Osteocyte (in vitro differentiated cells): ENCODE results near the gene MOB3A. TPM values are rescaled to one million over a fixed set of nuclear protein-coding genes. Genes with fewer than 3 reads are reported as not detected.

Experiments
- DNase-seq: peaks from one replicate; pipeline ENCODE4 v3.0.0; 2021; ENCODE audit warnings: mixed read lengths; ENCODE audit not compliant: unreplicated experiment; ENCODE audit errors: extremely low spot score
- H3K27ac Mint-ChIP-seq: one replicate; pipeline ENCODE4 v1.8.0; 2021; ENCODE audit warnings: mild to moderate bottlenecking, mixed read lengths; ENCODE audit not compliant: unreplicated experiment
- H3K27me3 Mint-ChIP-seq: one replicate; pipeline ENCODE4 v1.8.0; 2021; ENCODE audit warnings: mixed read lengths; ENCODE audit not compliant: unreplicated experiment
- H3K36me3 Mint-ChIP-seq: one replicate; pipeline ENCODE4 v1.8.0; 2021; ENCODE audit warnings: mixed read lengths; ENCODE audit not compliant: unreplicated experiment
- H3K4me1 Mint-ChIP-seq: one replicate; pipeline ENCODE4 v1.8.0; 2021; ENCODE audit warnings: mixed read lengths; ENCODE audit not compliant: unreplicated experiment
- H3K4me3 Mint-ChIP-seq: one replicate; pipeline ENCODE4 v1.8.0; 2021; ENCODE audit warnings: mild to moderate bottlenecking, moderate library complexity, mixed read lengths; ENCODE audit not compliant: unreplicated experiment
- H3K9me3 Mint-ChIP-seq: one replicate; pipeline ENCODE4 v1.8.0; 2021; ENCODE audit warnings: mixed read lengths; ENCODE audit not compliant: unreplicated experiment
- total RNA-seq: library from RNA; stranded (reverse); gene quantifications from 2 replicates; pipeline ENCODE4 v1.2.1, GENCODE V29; 2021
- TF ChIP-seq, protein P1 (sequence below): fragments of 200-600 bp; sonication (generic); IDR thresholded peaks from 2 replicates; pipeline ENCODE4 v1.5.0; 2021; ENCODE audit warnings: antibody characterized with exemption, mild to moderate bottlenecking, moderate library complexity

The MOB3A gene
- total RNA-seq, 1 donor from 2014 or later: 50.6 TPM

DNA sequence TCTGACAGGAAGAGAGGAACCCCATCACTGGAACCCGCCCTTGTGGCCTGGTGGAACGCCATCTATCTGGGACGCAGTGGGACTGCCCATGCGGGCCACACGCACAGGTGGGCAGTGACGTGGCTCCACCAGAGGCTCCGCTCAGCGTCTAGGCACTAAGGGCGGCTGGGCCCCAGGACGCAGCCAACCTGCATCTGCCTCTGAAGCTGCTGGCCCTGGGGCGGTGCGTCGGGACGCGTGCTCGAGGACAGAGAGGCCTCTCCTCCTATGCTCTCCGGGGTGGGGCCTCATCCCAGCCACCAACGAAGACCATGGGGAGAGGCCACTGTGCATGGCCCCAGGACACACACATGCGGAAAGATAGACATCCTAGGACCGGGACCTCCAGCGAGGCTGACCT, 18.7 kb upstream of the MOB3A start:
- TF ChIP-seq, protein P1, sequence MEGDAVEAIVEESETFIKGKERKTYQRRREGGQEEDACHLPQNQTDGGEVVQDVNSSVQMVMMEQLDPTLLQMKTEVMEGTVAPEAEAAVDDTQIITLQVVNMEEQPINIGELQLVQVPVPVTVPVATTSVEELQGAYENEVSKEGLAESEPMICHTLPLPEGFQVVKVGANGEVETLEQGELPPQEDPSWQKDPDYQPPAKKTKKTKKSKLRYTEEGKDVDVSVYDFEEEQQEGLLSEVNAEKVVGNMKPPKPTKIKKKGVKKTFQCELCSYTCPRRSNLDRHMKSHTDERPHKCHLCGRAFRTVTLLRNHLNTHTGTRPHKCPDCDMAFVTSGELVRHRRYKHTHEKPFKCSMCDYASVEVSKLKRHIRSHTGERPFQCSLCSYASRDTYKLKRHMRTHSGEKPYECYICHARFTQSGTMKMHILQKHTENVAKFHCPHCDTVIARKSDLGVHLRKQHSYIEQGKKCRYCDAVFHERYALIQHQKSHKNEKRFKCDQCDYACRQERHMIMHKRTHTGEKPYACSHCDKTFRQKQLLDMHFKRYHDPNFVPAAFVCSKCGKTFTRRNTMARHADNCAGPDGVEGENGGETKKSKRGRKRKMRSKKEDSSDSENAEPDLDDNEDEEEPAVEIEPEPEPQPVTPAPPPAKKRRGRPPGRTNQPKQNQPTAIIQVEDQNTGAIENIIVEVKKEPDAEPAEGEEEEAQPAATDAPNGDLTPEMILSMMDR: no peak
- no peak overlapping the region for H3K4me3 Mint-ChIP-seq

DNA sequence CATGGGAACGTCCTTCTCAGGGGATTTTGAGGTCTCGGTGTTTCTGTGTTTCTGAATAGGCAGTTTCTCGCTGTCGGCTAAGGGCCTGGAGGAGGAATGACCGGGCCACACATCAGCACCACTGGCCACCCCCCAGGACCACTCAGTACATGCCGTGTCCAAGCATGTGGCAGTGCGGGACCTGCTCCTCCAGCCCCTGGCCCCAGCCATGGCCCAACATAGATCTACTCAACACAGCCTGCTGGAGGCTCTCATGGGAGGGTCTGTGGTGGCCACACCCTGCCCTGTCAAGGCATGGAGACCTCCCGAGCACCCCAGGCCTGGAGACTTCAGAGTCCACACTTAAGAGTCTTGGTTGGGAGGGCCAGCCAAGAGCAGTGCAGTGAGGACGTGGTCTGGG, 18.1 kb upstream of the MOB3A start:
- Mint-ChIP-seq H3K36me3 (peaks cover 35% of the 10 kb centered on the region), H3K4me3 (no peak overlapping the region), H3K9me3 (no peaks in the 10 kb centered on the region), H3K27me3 (no peaks in the 10 kb centered on the region), H3K4me1 (peaks cover 4% of the 10 kb centered on the region), H3K27ac (no peak overlapping the region)
- no peak for DNase-seq
- TF ChIP-seq, protein P1: no peak

More for the DNA sequence above, 18.7 kb upstream of the MOB3A start:
- H3K9me3 Mint-ChIP-seq: no peaks in the 10 kb centered on the region
- H3K36me3 Mint-ChIP-seq: peaks cover 35% of the 10 kb centered on the region
- peaks cover 4% of the 10 kb centered on the region for H3K4me1 Mint-ChIP-seq
- DNase-seq: no peak
- no peak overlapping the region for H3K27ac Mint-ChIP-seq
- H3K27me3 Mint-ChIP-seq: no peaks in the 10 kb centered on the region

DNA sequence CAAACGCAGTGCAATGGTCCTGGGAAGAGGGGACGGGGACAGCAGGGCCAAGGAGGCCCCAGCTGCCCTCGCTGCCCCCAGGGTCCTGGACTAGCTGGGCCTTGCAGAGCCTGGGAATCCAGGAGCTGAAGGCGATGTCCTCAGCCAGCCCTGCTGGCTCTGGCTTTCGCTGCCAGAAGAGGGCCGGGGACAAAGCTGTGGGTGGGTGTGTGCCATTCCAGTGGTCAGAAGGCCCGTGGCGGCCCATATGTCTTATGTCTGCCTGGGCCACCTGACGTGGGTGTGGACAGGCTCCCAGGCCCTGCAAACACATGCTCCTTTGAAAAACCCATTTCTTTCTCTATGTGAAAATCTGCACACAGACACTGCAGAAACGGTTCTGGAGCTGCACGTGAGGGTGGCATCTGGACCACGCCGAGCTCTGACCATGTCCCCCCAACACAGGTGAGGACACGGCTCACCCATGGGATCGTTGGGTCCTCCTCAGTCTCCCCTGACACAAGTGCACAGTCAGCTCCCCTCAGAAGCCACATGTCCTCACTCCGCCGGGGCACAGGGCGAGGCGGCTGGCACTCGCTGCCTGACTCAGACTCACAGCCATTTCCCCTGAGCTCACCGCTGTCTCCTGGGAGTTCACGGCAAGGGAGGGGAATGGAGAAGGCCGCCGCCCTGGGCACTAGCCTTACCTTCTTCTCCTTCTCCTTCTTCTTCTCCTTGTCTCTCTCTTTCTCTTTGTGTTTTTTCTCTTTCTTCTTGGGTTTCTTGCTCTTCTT, 17.5 kb upstream of the MOB3A start:
- TF ChIP-seq, protein P1: no peak
- Mint-ChIP-seq H3K36me3 (peaks cover 35% of the 10 kb centered on the region), H3K4me1 (peaks cover 4% of the 10 kb centered on the region), H3K4me3 (no peak overlapping the region), H3K27ac (no peak overlapping the region), H3K27me3 (no peaks in the 10 kb centered on the region), H3K9me3 (no peaks in the 10 kb centered on the region)
- DNase-seq: no peak

DNA sequence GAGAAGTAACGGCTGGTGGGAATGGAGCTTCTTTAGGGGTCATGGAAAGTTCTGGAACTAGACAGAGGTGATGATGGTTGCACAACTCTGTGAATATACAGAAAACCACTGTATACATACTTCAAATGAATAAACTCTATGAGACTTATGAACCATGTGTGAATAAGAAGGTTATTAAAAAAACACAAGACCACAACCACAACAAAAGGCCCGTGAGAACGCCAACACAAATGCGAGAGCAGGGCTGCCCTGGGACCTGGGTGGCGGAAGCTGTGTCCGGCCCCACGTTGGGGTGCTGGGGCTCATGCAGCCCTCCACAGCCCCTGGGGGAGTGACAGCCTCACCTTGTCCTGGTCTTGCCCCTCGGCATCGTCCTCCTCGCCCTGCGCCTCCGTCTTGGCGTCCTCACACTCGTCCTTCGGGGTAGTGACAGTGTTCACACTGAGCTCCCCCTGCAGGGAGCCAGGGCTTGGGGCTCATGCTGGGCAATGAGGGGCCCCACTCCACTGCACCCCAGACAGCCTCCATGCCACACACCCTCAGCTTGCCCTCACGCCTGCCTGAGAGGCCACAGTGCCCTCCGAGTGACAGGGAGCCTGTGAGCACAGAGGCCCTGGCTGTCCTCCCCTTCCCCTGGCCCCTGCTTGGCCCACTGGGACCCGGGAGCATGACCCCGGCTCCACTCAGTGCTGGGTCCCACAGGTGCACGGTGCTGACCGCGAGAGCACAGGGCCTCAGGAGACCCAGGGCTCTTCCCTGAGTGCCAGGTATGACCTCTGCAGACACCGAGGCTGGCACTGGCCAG, 16.6 kb upstream of the MOB3A start:
- Mint-ChIP-seq H3K4me1 (peaks cover 4% of the 10 kb centered on the region), H3K27ac (no peak overlapping the region), H3K4me3 (no peak overlapping the region), H3K9me3 (no peaks in the 10 kb centered on the region), H3K27me3 (no peaks in the 10 kb centered on the region), H3K36me3 (peaks cover 33% of the 10 kb centered on the region)
- TF ChIP-seq, protein P1: no peak
- DNase-seq: no peak

DNA sequence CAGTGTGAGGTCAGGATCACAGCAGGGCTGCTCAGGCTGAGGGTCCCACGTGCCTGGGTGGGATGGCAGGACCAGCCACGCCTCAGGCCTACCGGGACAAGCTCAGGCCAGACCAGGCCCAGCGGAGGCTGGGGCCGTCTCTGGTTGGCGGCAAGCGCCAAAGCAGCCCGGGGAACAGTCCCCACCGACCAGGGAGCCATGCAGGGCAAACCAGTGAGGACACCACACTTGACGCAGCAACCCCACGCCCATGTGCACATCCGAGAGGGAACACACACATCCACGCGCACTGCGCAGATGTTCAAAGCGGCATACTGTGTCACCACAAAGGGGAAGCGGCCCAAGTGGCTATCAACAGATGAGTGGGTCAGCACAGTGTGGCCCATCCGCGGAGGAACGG, 15.8 kb upstream of the MOB3A start:
- Mint-ChIP-seq H3K27me3 (no peaks in the 10 kb centered on the region), H3K4me1 (peaks cover 4% of the 10 kb centered on the region), H3K27ac (no peak overlapping the region), H3K36me3 (peaks cover 37% of the 10 kb centered on the region), H3K4me3 (no peak overlapping the region), H3K9me3 (no peaks in the 10 kb centered on the region)
- TF ChIP-seq, protein P1: no peak
- no peak for DNase-seq
